H1 (cell line): ENCODE results near the gene VPS18.
"Not testable (repeated sequence)": the region's sequence is repeated elsewhere in the genome, so short reads cannot be mapped to it uniquely, and the experiment has no call there.

Experiments
- EP300 ChIP-seq, 2 experiments: IDR thresholded peaks; 1 replicate in 1 of 2; 2 replicates in 1 of 2; pipeline ENCODE4 v1.6.1; 2011 to 2012; ENCODE audit warnings: low read depth in 2 of 2, low read length in 2 of 2, mild to moderate bottlenecking in 2 of 2, borderline replicate concordance in 1 of 2, inconsistent platforms in 1 of 2, moderate library complexity in 1 of 2
- RFX5 ChIP-seq: IDR thresholded peaks from 2 replicates; pipeline ENCODE4 v1.6.1; 2011; ENCODE audit warnings: low read depth, low read length, improper control_type of control experiment, borderline replicate concordance
- TF ChIP-seq, protein P1 (sequence below), 3 experiments: IDR thresholded peaks; 1 replicate in 2 of 3; 2 replicates in 1 of 3; pipeline versions ENCODE4 v1.5.1 to v1.6.1; 2011; ENCODE audit warnings: low read length in 3 of 3, mild to moderate bottlenecking in 3 of 3, inconsistent platforms in 2 of 3, low read depth in 1 of 3, moderate library complexity in 1 of 3; ENCODE audit not compliant: insufficient read depth in 1 of 3; ENCODE audit errors: control extremely low read depth in 1 of 3

GRCh38 chr15:40861147-40861546 lies 33.1 kb upstream of the VPS18 start:
- not testable (repeated sequence) for TF ChIP-seq RFX5; EP300 (IDR thresholded peaks at IDR 0.05; ENCODE audit: borderline replicate concordance in 1 of 2, low read depth in 2 of 2, low read length in 2 of 2)
- TF ChIP-seq, protein P1, sequence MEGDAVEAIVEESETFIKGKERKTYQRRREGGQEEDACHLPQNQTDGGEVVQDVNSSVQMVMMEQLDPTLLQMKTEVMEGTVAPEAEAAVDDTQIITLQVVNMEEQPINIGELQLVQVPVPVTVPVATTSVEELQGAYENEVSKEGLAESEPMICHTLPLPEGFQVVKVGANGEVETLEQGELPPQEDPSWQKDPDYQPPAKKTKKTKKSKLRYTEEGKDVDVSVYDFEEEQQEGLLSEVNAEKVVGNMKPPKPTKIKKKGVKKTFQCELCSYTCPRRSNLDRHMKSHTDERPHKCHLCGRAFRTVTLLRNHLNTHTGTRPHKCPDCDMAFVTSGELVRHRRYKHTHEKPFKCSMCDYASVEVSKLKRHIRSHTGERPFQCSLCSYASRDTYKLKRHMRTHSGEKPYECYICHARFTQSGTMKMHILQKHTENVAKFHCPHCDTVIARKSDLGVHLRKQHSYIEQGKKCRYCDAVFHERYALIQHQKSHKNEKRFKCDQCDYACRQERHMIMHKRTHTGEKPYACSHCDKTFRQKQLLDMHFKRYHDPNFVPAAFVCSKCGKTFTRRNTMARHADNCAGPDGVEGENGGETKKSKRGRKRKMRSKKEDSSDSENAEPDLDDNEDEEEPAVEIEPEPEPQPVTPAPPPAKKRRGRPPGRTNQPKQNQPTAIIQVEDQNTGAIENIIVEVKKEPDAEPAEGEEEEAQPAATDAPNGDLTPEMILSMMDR (IDR thresholded peaks at IDR 0.05; ENCODE audit: control extremely low read depth in 1 of 3, insufficient read depth in 1 of 3, low read depth in 1 of 3, low read length in 3 of 3), result not testable (repeated sequence)
